Ramos (cell line): ENCODE measurements around the gene MTA1.

Source experiments
- in situ Hi-C: fragments of 300-500 bp; cut with MboI; formaldehyde crosslinking; loops from one replicate; pipeline ENCODE4 v1.14.3; 2022; ENCODE audit warnings: low sequenced_read_pairs; ENCODE audit not compliant: unreplicated experiment

The MTA1 gene

DNA sequence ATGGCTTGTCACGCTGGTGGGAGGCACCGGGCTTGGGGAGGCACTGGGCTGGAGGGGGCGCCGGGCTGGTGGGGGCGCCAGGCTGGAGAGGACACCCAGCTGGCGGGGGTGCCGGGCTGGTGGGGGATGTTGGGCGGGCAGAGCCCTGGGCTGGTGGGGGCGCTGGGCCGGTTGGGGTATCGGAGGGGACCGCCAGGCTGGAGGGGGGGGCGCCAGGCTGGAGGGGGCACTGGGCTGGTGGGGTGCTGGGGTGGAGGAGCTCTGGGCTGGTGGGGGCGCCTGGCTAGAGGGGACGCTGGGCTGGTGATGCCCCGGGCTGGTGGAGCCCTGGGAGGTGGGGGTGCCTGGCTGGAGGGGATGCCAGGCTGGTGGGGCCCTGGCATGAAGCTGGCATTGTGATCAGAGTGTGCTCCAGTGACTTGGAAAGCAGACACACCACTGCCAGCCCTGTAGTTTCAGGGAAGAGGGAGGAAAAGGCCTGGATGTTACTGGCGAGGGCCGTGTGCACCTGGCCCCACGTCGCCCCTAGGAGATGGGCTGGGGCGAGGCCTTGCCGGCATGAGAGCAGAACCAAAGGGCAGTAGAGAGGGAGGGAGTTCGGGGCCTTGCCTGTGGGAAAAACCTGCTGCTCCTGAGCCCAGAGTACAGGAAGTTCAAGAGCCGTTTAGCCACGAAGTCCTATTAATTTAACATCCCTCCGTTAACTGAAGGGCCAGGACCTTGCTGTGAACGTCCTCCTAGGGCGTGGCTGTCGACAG lies 84.5 kb downstream of the MTA1 start:
- in situ Hi-C loops, result no loop called here

DNA sequence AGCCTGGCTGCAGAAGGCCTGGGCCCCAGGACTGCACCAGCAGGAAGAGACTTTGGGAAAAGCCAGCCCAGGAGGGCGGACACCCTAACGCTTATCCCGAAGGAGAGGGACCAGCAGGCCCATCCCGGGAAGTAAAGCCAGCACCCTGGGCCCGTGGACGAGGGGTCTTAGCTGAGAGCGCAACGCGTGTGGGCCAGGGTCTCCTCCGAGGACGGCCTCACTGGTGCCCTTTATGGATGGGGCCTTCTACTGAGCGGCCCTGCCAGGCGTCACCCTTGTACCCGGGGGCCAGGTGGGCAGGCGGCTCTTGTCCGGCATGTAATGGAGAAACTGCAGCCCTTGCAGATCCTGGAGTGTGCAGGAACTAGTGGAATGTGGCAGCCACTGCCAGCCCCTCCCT lies 85.5 kb downstream of the MTA1 start:
- in situ Hi-C loops, result no loop called here

DNA sequence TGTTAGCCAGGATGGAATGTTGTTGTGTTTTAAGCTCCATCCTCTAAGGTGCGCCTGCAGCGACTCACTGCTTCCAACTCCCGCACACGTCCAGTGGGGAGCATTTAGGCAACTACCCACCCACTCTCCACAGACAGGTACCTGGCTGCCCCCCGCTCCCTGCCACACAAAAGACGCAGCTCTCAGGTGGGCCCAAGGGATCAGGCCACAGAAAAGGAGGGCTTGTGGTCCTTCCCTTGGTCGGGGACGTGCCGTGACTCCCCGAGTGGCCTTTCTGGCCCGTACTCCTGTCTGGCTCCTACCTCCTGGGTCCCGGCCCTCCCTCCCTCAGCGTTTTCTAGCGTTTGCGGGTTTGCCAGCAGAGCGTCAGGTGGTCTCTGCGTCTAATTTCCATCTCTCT lies 87.6 kb downstream of the MTA1 start:
- in situ Hi-C loops, result no loop called here

DNA sequence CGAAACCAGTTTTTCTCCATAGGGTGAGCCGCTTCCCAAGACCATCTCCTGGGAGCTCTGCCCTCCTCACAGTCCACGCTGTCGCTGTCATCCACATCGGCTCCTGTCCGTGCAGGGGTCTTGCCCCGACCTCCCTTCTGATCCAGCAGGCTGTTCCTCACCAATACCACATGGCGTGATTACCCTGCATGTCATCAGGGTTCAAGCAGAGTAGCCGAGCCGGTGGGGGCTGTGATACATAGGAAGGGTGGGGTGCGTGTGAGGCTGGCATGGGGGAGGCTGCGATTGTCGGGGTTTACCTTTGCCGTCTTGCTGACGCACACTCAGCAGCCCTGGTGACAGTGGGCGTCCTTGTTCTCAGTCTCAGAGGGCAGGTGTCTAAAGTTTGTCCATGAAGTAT lies 88.4 kb downstream of the MTA1 start:
- in situ Hi-C loops, result no loop called here

DNA sequence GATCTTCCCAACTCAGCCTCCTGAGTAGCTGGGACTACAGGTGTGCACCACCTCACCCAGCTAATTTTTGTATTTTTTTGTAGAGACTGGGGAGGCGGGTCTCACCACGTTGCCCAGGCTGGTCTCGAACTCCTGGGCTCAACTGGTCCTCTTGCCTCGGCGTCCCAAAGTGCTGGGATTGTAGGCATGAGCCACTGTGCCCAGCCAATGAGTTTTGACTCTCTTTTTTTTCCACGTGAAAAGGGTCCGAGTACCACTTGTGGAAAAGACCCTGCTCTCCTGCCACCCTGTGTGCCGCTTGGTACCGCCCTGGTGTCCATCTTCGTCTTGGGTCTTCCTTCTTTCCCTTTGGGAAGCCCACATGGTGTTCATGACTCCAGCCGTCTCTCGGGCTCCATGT lies 89.0 kb downstream of the MTA1 start:
- in situ Hi-C loops, result no loop called here

DNA sequence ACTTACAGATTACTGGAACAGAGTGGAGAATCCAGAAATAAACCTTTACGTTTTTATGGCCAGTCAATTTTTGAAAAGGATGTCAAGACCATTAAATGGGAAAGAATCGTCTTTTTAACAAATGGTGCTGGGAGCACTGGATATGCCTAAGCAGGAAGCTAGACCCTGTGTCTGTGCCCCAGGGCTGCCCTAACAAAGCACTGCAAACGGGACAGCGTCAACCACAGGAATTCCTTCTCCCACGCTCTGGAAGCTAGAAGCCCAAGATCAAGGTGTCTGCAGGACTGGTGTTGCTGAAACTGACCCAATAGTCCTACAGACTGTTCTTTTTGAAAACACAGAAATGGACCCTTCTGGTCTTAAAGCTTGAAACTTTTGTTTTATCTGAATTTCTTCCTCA lies 97.5 kb downstream of the MTA1 start:
- in situ Hi-C loops, result loop anchor here (5.0 kb wide), 1 partner anchor 145 kb away; no protein-coding TSS in a partner anchor

DNA sequence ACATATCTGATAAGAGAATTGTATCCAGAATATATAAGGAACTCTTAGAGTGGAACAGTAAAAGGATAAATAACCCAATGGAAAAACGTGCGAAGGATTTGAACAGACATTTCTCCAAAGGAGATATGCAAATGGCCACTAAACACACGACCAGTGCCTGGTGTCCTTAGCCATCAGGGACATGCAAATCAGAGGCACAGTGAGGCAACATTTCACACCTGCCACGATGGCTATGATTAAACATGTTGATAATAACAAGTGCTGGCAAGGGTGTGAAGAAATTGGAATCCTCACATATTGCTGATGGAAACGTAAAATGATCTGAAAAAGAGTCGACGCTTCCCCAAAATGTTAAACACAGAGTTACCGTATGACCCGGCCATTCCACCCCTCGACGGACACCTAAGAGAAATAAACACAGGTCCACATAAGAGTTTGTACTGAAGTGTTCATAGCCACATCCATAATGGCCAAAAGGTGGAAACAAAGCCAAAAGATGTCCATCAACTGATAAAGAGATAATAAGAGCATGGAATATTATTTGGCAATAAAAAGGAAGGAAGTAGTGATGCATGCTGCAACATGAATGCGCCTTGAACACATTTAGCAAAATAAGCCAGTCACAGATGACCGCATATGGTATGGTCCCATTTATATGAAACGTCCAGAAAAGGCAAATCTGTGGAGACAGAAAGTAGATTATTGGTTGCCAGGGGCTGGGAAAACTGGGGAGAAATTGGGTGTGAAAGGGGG lies 100.5 kb downstream of the MTA1 start:
- in situ Hi-C loops, result loop anchor here (5.0 kb wide), 1 partner anchor 148 kb away; no protein-coding TSS in a partner anchor
